Kidney (tissue), 14 donors: ENCODE measurements around the gene GPD1. TPM values are rescaled to one million over a fixed set of nuclear protein-coding genes. Genes with fewer than 3 reads are reported as not detected.

Source experiments
- DNase-seq, 5 donors: peaks; one replicate each; pipeline ENCODE4 v3.0.0-alpha.2; 2013 to 2020
- FAIRE-seq: peaks from 2 replicates; lab custom pipeline; 2012; peaks lifted over from hg19 to GRCh38; lab: Jason Lieb, UNC
- H3K27ac ChIP-seq, 2 donors: one replicate each; pipeline ENCODE4 v1.7.0; 2013; ENCODE audit warnings: low read depth in 2 of 2, low read length in 2 of 2, inconsistent platforms in 1 of 2
- H3K27me3 ChIP-seq: one replicate; pipeline ENCODE4 v1.7.1; 2013; ENCODE audit warnings: low read length, inconsistent platforms; ENCODE audit not compliant: control insufficient read depth, insufficient read depth
- H3K36me3 ChIP-seq, 3 donors: one replicate each; pipeline versions ENCODE4 v1.7.0 to v1.7.1; 2013; ENCODE audit warnings: low read length in 3 of 3, control low read depth in 1 of 3, inconsistent platforms in 1 of 3; ENCODE audit not compliant: insufficient read depth in 3 of 3, control insufficient read depth in 2 of 3
- H3K4me1 ChIP-seq, 3 donors: one replicate each; pipeline versions ENCODE4 v1.7.0 to v1.7.1; 2013; ENCODE audit warnings: low read length in 3 of 3, inconsistent platforms in 1 of 3, low read depth in 1 of 3; ENCODE audit not compliant: control insufficient read depth in 2 of 3, insufficient read depth in 2 of 3
- H3K4me3 ChIP-seq, 3 donors: one replicate each; pipeline versions ENCODE4 v1.7.0 to v1.8.1; 2013; ENCODE audit warnings: low read length in 3 of 3, control low read depth in 1 of 3, inconsistent platforms in 1 of 3
- H3K9ac ChIP-seq, 3 donors: one replicate each; pipeline versions ENCODE4 v1.7.0 to v1.7.1; 2013; ENCODE audit warnings: low read length in 3 of 3, control low read depth in 1 of 3, inconsistent platforms in 1 of 3
- H3K9me3 ChIP-seq, 3 donors: one replicate each; pipeline versions ENCODE4 v1.7.0 to v1.7.1; 2013; ENCODE audit warnings: low read length in 3 of 3, control low read depth in 1 of 3, inconsistent platforms in 1 of 3; ENCODE audit not compliant: control insufficient read depth in 2 of 3, insufficient read depth in 1 of 3
- CTCF ChIP-seq: IDR thresholded peaks from 3 replicates; pipeline ENCODE4 v1.5.1; 2012; ENCODE audit warnings: mild to moderate bottlenecking, moderate library complexity, borderline replicate concordance; ENCODE audit not compliant: insufficient read depth; ENCODE audit errors: extremely low read depth
- intact Hi-C: fragments of 100-400 bp; cut with DNase I; formaldehyde crosslinking; loops from one replicate; pipeline ENCODE4 v1.11.1; 2022
- polyA plus RNA-seq: library from polyadenylated mRNA; stranded (reverse); fragments of 350-450 nt; fragmentation: Illumina TruSeq; extraction: RNeasy Lipid Tissue Mini Kit (QIAGEN cat#74804); gene quantifications from one replicate; pipeline ENCODE4 v1.2.3, GENCODE V29; 2014; ENCODE audit warnings: low read depth, low replicate concordance; ENCODE audit not compliant: insufficient read depth
- total RNA-seq: library from RNA; stranded (reverse); fragmentation: NEBNext Ultra II Directional; extraction: Animal tissue kit (Norgen Biotek cat#: 25700); gene quantifications from one replicate; pipeline ENCODE4 v1.2.1, GENCODE V29; 2021
- donor health status: control.
- donor health status: control.
- donor health status: control.
- donor health status: control.
- donor health status: control.
- donor health status: DM: yes; HTN: yes; CAD: no.
- donor health status: Normal renal cell carcinoma (clear cell type).

Gene GPD1
- total and polyA plus RNA-seq, 2 donors from 2014 or later: 15.1 to 139 TPM

DNA sequence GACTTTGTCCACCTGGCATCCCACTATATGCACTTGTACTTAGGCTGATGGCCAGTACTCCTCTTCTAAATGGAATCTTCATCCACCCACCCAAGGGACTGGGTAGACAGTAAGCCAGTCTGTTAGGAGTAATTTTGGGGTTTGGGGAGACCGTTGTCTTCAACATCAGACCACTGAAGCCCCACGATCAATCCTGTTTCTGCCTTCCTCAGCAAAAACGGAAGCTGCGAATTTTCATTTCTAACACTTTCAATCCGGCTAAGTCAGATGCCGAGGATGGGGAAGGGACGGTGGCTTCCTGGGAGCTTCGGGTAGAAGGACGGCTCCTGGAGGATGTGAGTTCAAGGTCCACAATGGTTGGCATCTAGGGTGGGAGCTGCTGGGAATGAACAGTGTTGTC is 16.7 kb upstream of the GPD1 start:
- Histone ChIP-seq H3K27me3 (no peaks in the 10 kb centered on the region), H3K4me3 (no peak overlapping the region), H3K27ac (no peak overlapping the region), H3K4me1 (peaks cover 0 to 8% (median 4%) of the 10 kb centered on the region in 3 donors), H3K9me3 (no peaks in the 10 kb centered on the region), H3K36me3 (peaks cover 10 to 32% (median 29%) of the 10 kb centered on the region in 3 donors), H3K9ac (no peak overlapping the region)
- FAIRE-seq (no peak), DNase-seq (peak in 1 of 5 donors; percentile 15)
- no peak for TF ChIP-seq CTCF
- intact Hi-C loops: no loop called here

GRCh38 chr12:50087995-50088394 is 15.8 kb upstream of the GPD1 start:
- H3K9me3 ChIP-seq: no peaks in the 10 kb centered on the region
- no peak overlapping the region for H3K4me3 ChIP-seq
- no peak overlapping the region for H3K27ac ChIP-seq
- peaks cover 10 to 35% (median 29%) of the 10 kb centered on the region in 3 donors for H3K36me3 ChIP-seq
- DNase-seq (no peak), FAIRE-seq (no peak)
- intact Hi-C loops: no loop called here
- H3K27me3 ChIP-seq: no peaks in the 10 kb centered on the region
- H3K9ac ChIP-seq: no peak overlapping the region
- TF ChIP-seq CTCF: no peak
- peaks cover 0 to 8% (median 4%) of the 10 kb centered on the region in 3 donors for H3K4me1 ChIP-seq

- Histone ChIP-seq H3K27me3 (no peaks in the 10 kb centered on the region), H3K9ac (no peak overlapping the region), H3K27ac (no peak overlapping the region), H3K4me3 (no peak overlapping the region), H3K9me3 (no peaks in the 10 kb centered on the region), H3K4me1 (peaks cover 0 to 8% (median 4%) of the 10 kb centered on the region in 3 donors), H3K36me3 (peaks cover 10 to 35% (median 29%) of the 10 kb centered on the region in 3 donors)
- FAIRE-seq (no peak), DNase-seq (peak in 2 of 5 donors; percentile 69 to 77)
- intact Hi-C loops: no loop called here
- TF ChIP-seq CTCF: peak; percentile 78
Measured at GRCh38 chr12:50088577-50089335, 15.1 kb upstream of the GPD1 start.
